Common myeloid progenitor, CD34-positive (primary cell): ENCODE data around the gene FBXW9.
A peak's percentile ranks its signal among the peaks of the same experiment; 100 is the strongest.
"Not testable (repeated sequence)": the region's sequence is repeated elsewhere in the genome, so short reads cannot be mapped to it uniquely, and the experiment has no call there.

Source experiments
- CTCF ChIA-PET: fragments of 350-600 bp; sonication (Branson Sonifier 250); formaldehyde crosslinking; loops from one replicate; lab custom pipeline; 2021; ENCODE audit warnings: antibody characterized with exemption; lab: Charles Lee
- POLR2A ChIA-PET: fragments of 350-600 bp; sonication (Branson Sonifier 250); formaldehyde crosslinking; loops from one replicate; lab custom pipeline; 2021; ENCODE audit warnings: antibody characterized with exemption; lab: Charles Lee
- DNase-seq, 3 donors: peaks; one replicate each; pipeline versions ENCODE4 v3.0.0 to v3.0.0-alpha.2; 2013
- H3K27ac ChIP-seq, 2 experiments: 1 replicate in 1 of 2; 2 replicates in 1 of 2; pipeline ENCODE4 v1.7.0; 2013; ENCODE audit warnings: inconsistent platforms in 2 of 2, low read length in 2 of 2, mild to moderate bottlenecking in 2 of 2, low read depth in 1 of 2, moderate library complexity in 1 of 2; ENCODE audit not compliant: severe bottlenecking in 2 of 2, insufficient read depth in 1 of 2, poor library complexity in 1 of 2
- H3K27me3 ChIP-seq, 5 experiments: replicated peaks in 2 of 5; 1 replicate in 3 of 5; 2 replicates in 2 of 5; pipeline versions ENCODE4 v1.6.1 to v1.7.0; 2013; ENCODE audit warnings: low read length in 4 of 5, mild to moderate bottlenecking in 2 of 5, moderate library complexity in 2 of 5, inconsistent platforms in 1 of 5; ENCODE audit not compliant: insufficient read depth in 5 of 5, control insufficient read depth in 4 of 5
- H3K36me3 ChIP-seq, 4 experiments: 1 replicate in 2 of 4; 2 replicates in 2 of 4; pipeline versions ENCODE4 v1.6.1 to v1.7.0; 2013; ENCODE audit warnings: low read length in 3 of 4, control low read depth in 1 of 4, mild to moderate bottlenecking in 1 of 4; ENCODE audit not compliant: control insufficient read depth in 4 of 4, insufficient read depth in 4 of 4
- H3K4me1 ChIP-seq, 4 experiments: 1 replicate in 3 of 4; 2 replicates in 1 of 4; pipeline versions ENCODE4 v1.6.1 to v1.7.1; 2013; ENCODE audit warnings: low read length in 3 of 4, mild to moderate bottlenecking in 3 of 4, control low read depth in 1 of 4, inconsistent platforms in 1 of 4, moderate library complexity in 1 of 4; ENCODE audit not compliant: control insufficient read depth in 4 of 4, insufficient read depth in 4 of 4; ENCODE audit errors: control extremely low read depth in 1 of 4
- H3K4me3 ChIP-seq, 7 experiments: 1 replicate in 4 of 7; 2 replicates in 3 of 7; pipeline versions ENCODE4 v1.5.1 to v1.7.0; 2013; ENCODE audit warnings: mild to moderate bottlenecking in 7 of 7, low read length in 6 of 7, moderate library complexity in 6 of 7, inconsistent platforms in 2 of 7, low read depth in 2 of 7, control low read depth in 1 of 7; ENCODE audit not compliant: insufficient read depth in 4 of 7, control insufficient read depth in 1 of 7; ENCODE audit errors: extremely low read depth in 1 of 7
- H3K9me3 ChIP-seq, 5 experiments: 1 replicate in 4 of 5; 2 replicates in 1 of 5; pipeline versions ENCODE4 v1.6.1 to v1.7.1; 2013; ENCODE audit warnings: low read length in 4 of 5, mild to moderate bottlenecking in 2 of 5, inconsistent platforms in 1 of 5, low read depth in 1 of 5, moderate library complexity in 1 of 5; ENCODE audit not compliant: control insufficient read depth in 4 of 5, insufficient read depth in 2 of 5; ENCODE audit errors: control extremely low read depth in 1 of 5
- WGBS: methylation state at CpG from one replicate; pipeline ENCODE4 v1.1.5; 2013; ENCODE audit not compliant: insufficient coverage; 5-methylcytosine and 5-hydroxymethylcytosine counted together

The FBXW9 gene

GRCh38 chr19:12731337-12731736 lies 34.9 kb upstream of the FBXW9 start:
- Histone ChIP-seq H3K36me3 (peaks cover 10 to 48% (median 37%) of the 10 kb centered on the region in 4 experiments), H3K9me3 (no peaks in the 10 kb centered on the region), H3K27me3 (no peaks in the 10 kb centered on the region), H3K4me1 (peaks cover 10 to 31% (median 23%) of the 10 kb centered on the region in 4 experiments), H3K4me3 (no peak overlapping the region), H3K27ac (no peak overlapping the region)
- DNase-seq, result no peak
- ChIA-PET POLR2A (interaction anchor here (1.3 kb wide), 1 partner anchor 9 kb away, joined by 4 read pairs; no protein-coding TSS in a partner anchor), CTCF (interaction anchor here (0.8 to 43.3 kb wide), 8 partner anchors 10 to 119 kb away, joined by 3 to 776 read pairs (median 4); partner anchors contain the start of genes BEST2 and HOOK2)
- 96% methylated on average over 19 of the region's 24 CpGs for WGBS

DNA sequence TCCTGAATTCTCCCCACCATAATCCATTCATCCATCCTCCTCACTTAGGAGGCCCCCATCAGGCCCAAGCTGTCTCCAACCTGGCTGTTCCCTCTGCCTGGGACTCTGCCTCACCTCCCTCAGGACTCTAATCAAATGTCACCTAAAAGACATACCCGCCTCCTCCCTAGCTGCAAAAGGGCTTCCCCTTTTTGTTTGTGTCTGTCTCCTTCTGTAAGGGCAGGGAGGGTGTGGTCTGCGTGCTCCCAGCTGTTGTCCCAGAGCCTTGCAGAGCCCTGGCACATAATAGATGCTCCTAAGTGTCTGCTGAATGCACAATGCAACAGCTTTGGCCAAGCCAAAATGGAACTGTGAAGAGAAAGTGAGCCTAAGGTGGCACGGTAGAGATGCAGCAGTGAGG lies 33.6 kb upstream of the FBXW9 start:
- DNase-seq, result no peak
- peaks cover 10 to 24% (median 18%) of the 10 kb centered on the region in 4 experiments for H3K4me1 ChIP-seq
- CTCF ChIA-PET, result interaction anchor here (1.1 to 43.3 kb wide), 3 partner anchors 30 to 118 kb away, joined by 3 to 776 read pairs (median 4); partner anchors contain the start of genes BEST2 and HOOK2
- WGBS, result 87% methylated on average over 2 of the region's 3 CpGs
- H3K27me3 ChIP-seq, result no peaks in the 10 kb centered on the region
- no peaks in the 10 kb centered on the region for H3K9me3 ChIP-seq
- no peak overlapping the region for H3K4me3 ChIP-seq
- H3K36me3 ChIP-seq, result peaks cover 10 to 48% (median 37%) of the 10 kb centered on the region in 4 experiments
- POLR2A ChIA-PET, result no interaction called here
- H3K27ac ChIP-seq, result no peak overlapping the region

- Histone ChIP-seq H3K4me1 (peaks cover 9 to 24% (median 22%) of the 10 kb centered on the region in 4 experiments), H3K4me3 (no peak overlapping the region), H3K36me3 (peaks cover 10 to 48% (median 37%) of the 10 kb centered on the region in 4 experiments), H3K27me3 (no peaks in the 10 kb centered on the region), H3K27ac (no peak overlapping the region), H3K9me3 (no peaks in the 10 kb centered on the region)
- WGBS, result 97% methylated on average over 9 of the region's 9 CpGs
- POLR2A ChIA-PET, result no interaction called here
- DNase-seq, result no peak
- CTCF ChIA-PET, result interaction anchor here (0.9 to 43.3 kb wide), 3 partner anchors 9 to 33 kb away, joined by 3 to 776 read pairs (median 4); partner anchors contain the start of genes BEST2 and HOOK2
These were observed 31.5 kb upstream of the FBXW9 start for GRCh38 chr19:12727745-12728433.

GRCh38 chr19:12726988-12727316 lies 30.5 kb upstream of the FBXW9 start:
- Histone ChIP-seq H3K4me1 (peaks cover 9 to 19% (median 18%) of the 10 kb centered on the region in 4 experiments), H3K4me3 (no peak overlapping the region), H3K27me3 (no peaks in the 10 kb centered on the region), H3K27ac (no peak overlapping the region), H3K9me3 (no peaks in the 10 kb centered on the region), H3K36me3 (peaks cover 10 to 45% (median 34%) of the 10 kb centered on the region in 4 experiments)
- 100% methylated on average over 1 of the region's 2 CpGs for WGBS
- ChIA-PET CTCF (interaction anchor here (0.9 to 43.3 kb wide), 4 partner anchors 8 to 69 kb away, joined by 3 to 776 read pairs (median 4); partner anchors contain the start of genes BEST2 and HOOK2), POLR2A (no interaction called here)
- DNase-seq, result no peak

DNA sequence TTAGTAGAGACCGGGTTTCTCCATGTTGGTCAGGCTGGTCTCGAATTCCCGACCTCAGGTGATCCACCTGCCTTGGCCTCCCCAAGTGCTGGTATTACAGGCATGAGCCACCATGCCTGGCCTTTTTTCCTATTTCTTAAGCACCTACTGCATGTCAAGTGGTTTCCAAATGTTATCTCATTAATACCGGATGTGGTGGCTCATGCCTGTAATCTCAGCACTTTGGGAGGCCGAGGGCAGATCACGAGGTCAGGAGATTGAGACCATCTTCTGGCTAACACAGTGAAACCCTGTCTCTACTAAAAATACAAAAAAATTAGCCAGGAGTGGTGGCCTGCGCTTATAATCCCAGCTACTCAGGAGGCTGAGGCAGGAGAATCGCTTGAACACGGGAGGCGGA lies 29.2 kb upstream of the FBXW9 start:
- peaks cover 10 to 34% (median 25%) of the 10 kb centered on the region in 4 experiments for H3K36me3 ChIP-seq
- ChIA-PET POLR2A (interaction anchor here (0.7 kb wide), 1 partner anchor 27 kb away, joined by 3 read pairs; no protein-coding TSS in a partner anchor), CTCF (interaction anchor here (43.3 kb wide), 1 partner anchor 35 kb away, joined by 776 read pairs; the partner anchor contains the start of genes BEST2 and HOOK2)
- not testable (repeated sequence) for H3K4me3 ChIP-seq, H3K27ac ChIP-seq, H3K9me3 ChIP-seq, DNase-seq, H3K27me3 ChIP-seq
- H3K4me1 ChIP-seq, result peaks cover 12 to 29% (median 28%) of the 10 kb centered on the region in 4 experiments
- 96% methylated on average over 9 of the region's 10 CpGs for WGBS

GRCh38 chr19:12723641-12724426 lies 27.4 kb upstream of the FBXW9 start, which contains the start of gene TNPO2:
TSS of gene TNPO2 (minus strand) at chr19:12723932. CDS start at chr19:12720977, 2,955 bp downstream.
- peaks cover 12 to 35% (median 33%) of the 10 kb centered on the region in 4 experiments for H3K4me1 ChIP-seq
- POLR2A ChIA-PET, result interaction anchor here (1.3 to 2.4 kb wide), 3 partner anchors 10 to 66 kb away, joined by 3 to 16 read pairs (median 4); partner anchors contain the start of genes GET3 and TRIR
- CTCF ChIA-PET, result interaction anchor here (2.1 to 43.3 kb wide), 3 partner anchors 10 to 37 kb away, joined by 6 to 776 read pairs (median 26); partner anchors contain the start of genes BEST2, HOOK2 and TRIR
- DNase-seq, result peak; percentile 69 to 83 (median 80)
- H3K9me3 ChIP-seq, result no peaks in the 10 kb centered on the region
- peak within 1 kb of the TSS in 1 of 2 experiments; percentile 92 for H3K27ac ChIP-seq
- no peaks in the 10 kb centered on the region for H3K27me3 ChIP-seq
- peaks cover 3 to 31% (median 15%) of the 10 kb centered on the region in 4 experiments for H3K36me3 ChIP-seq
- H3K4me3 ChIP-seq, result peak within 1 kb of the TSS; percentile 67 to 95 (median 78)
- WGBS, result 1% methylated on average over 22 of the region's 28 CpGs
